SK-N-SH (cell line): ENCODE data around the gene FCRLB. TPM values are rescaled to one million over a fixed set of nuclear protein-coding genes. Genes with fewer than 3 reads are reported as not detected.

Experiments
- CTCF ChIA-PET: fragments of 300-600, 350-600 bp; formaldehyde crosslinking; extraction: SDS; loops from one replicate; lab custom pipeline; 2021; lab: Yijun Ruan, JAX
- POLR2A ChIA-PET: fragments of 350-600 bp; sonication (Branson Sonifier 250); formaldehyde crosslinking; extraction: SDS; loops from one replicate; lab custom pipeline; 2020; ENCODE audit warnings: antibody characterized with exemption, inconsistent platforms; lab: Yijun Ruan, JAX
- DNase-seq: peaks from one replicate; pipeline ENCODE4 v3.0.0; 2012
- H2AFZ ChIP-seq: fragments of 200-600 bp; sonication (generic); 2 replicates; pipeline ENCODE4 v1.8.1; 2016; ENCODE audit warnings: antibody characterized with exemption, mild to moderate bottlenecking, low read depth
- H3F3A ChIP-seq: fragments of 200-600 bp; sonication (generic); replicated peaks from 2 replicates; pipeline ENCODE3; 2016; ENCODE audit warnings: antibody characterized with exemption, mild to moderate bottlenecking; ENCODE audit not compliant: insufficient read depth
- H3K27ac ChIP-seq, 2 experiments: fragments of 200-500 bp in 1 of 2; fragments of 200-600 bp in 1 of 2; sonication (Bioruptor generic) in 1 of 2; sonication (generic), shearing (Covaris generic) in 1 of 2; 2 replicates each; pipeline versions ENCODE4 v1.5.1 to v1.6.1; 2014 to 2016; ENCODE audit warnings: low read depth in 2 of 2, inconsistent platforms in 1 of 2, low read length in 1 of 2, mild to moderate bottlenecking in 1 of 2, mixed read lengths in 1 of 2
- H3K27me3 ChIP-seq: fragments of 200-600 bp; sonication (generic), shearing (Covaris generic); 2 replicates; pipeline ENCODE4 v1.6.1; 2016; ENCODE audit warnings: mixed run types; ENCODE audit not compliant: insufficient read depth
- H3K36me3 ChIP-seq, 2 experiments: fragments of 200-500 bp in 1 of 2; fragments of 200-600 bp in 1 of 2; sonication (Bioruptor generic) in 1 of 2; sonication (generic) in 1 of 2; replicated peaks in 1 of 2; 2 replicates each; pipeline versions ENCODE3 to v1.5.1; 2014 to 2016; ENCODE audit warnings: low read length in 1 of 2, mild to moderate bottlenecking in 1 of 2; ENCODE audit not compliant: insufficient read depth in 2 of 2, control insufficient read depth in 1 of 2
- H3K4me1 ChIP-seq, 2 experiments: fragments of 200-500 bp in 1 of 2; fragments of 200-600 bp in 1 of 2; sonication (Bioruptor generic) in 1 of 2; sonication (generic), shearing (Covaris generic) in 1 of 2; 2 replicates each; pipeline versions ENCODE4 v1.5.1 to v1.6.1; 2014 to 2016; ENCODE audit warnings: low read depth in 1 of 2, low read length in 1 of 2, mixed run types in 1 of 2; ENCODE audit not compliant: insufficient read depth in 2 of 2, control insufficient read depth in 1 of 2
- H3K4me2 ChIP-seq: fragments of 200-600 bp; sonication (generic), shearing (Covaris generic); 2 replicates; pipeline ENCODE4 v1.6.1; 2017; ENCODE audit warnings: mixed run types
- H3K4me3 ChIP-seq, 2 experiments: fragments of 200-500 bp in 1 of 2; fragments of 200-600 bp in 1 of 2; sonication (Bioruptor generic) in 1 of 2; sonication (generic), shearing (Covaris generic) in 1 of 2; 2 replicates each; pipeline versions ENCODE4 v1.5.1 to v1.8.1; 2014 to 2016; ENCODE audit warnings: low read depth in 2 of 2, inconsistent platforms in 1 of 2, low read length in 1 of 2, mild to moderate bottlenecking in 1 of 2, mixed read lengths in 1 of 2, moderate library complexity in 1 of 2
- H3K79me2 ChIP-seq: fragments of 200-600 bp; sonication (generic); 2 replicates; pipeline ENCODE4 v1.8.1; 2017; ENCODE audit warnings: mild to moderate bottlenecking; ENCODE audit not compliant: insufficient read depth
- H3K9ac ChIP-seq: fragments of 200-600 bp; sonication (generic); 2 replicates; pipeline ENCODE4 v1.6.1; 2017; ENCODE audit warnings: mixed run types
- H3K9me2 ChIP-seq: fragments of 200-600 bp; sonication (generic); 2 replicates; pipeline ENCODE4 v1.6.1; 2017; ENCODE audit warnings: mixed run types
- H3K9me3 ChIP-seq: fragments of 200-600 bp; sonication (generic); 2 replicates; pipeline ENCODE4 v1.6.1; 2017; ENCODE audit warnings: mixed run types, mild to moderate bottlenecking, moderate library complexity
- H4K20me1 ChIP-seq: fragments of 200-600 bp; sonication (generic); 2 replicates; pipeline ENCODE4 v1.6.1; 2017; ENCODE audit warnings: mild to moderate bottlenecking, mixed run types; ENCODE audit not compliant: insufficient read depth
- CTCF ChIP-seq: fragments of 200-600 bp; sonication (generic); IDR thresholded peaks from 2 replicates; pipeline ENCODE4 v1.6.1; 2017; ENCODE audit warnings: antibody characterized with exemption, mild to moderate bottlenecking, moderate library complexity
- EP300 ChIP-seq, 2 experiments: IDR thresholded peaks; 2 replicates each; pipeline versions ENCODE4 v1.4.0 to v1.6.1; 2012; ENCODE audit warnings: borderline replicate concordance in 1 of 2, low read depth in 1 of 2, low read length in 1 of 2
- FOSL2 ChIP-seq: IDR thresholded peaks from 2 replicates; pipeline ENCODE4 v1.4.0; 2012; ENCODE audit warnings: low read depth, mild to moderate bottlenecking, moderate library complexity, borderline replicate concordance
- JUND ChIP-seq: IDR thresholded peaks from 2 replicates; pipeline ENCODE4 v1.4.0; 2012
- NFIC ChIP-seq: IDR thresholded peaks from 2 replicates; pipeline ENCODE4 v1.4.0; 2012; ENCODE audit warnings: borderline replicate concordance
- RXRA ChIP-seq: IDR thresholded peaks from 2 replicates; pipeline ENCODE4 v1.4.0; 2012; ENCODE audit warnings: low read depth, mild to moderate bottlenecking, borderline replicate concordance
- TCF12 ChIP-seq: IDR thresholded peaks from 2 replicates; pipeline ENCODE4 v1.4.0; 2012
- WGBS: methylation state at CpG from one replicate; pipeline ENCODE4 v1.1.6; 2017; ENCODE audit warnings: low lambda C conversion rate; 5-methylcytosine and 5-hydroxymethylcytosine counted together
- polyA plus RNA-seq, 3 experiments: library from polyadenylated mRNA; depleted of rRNA; stranded (reverse); fragments of >200 nt; gene quantifications; 2 replicates each; pipeline ENCODE4 v1.2.3, GENCODE V29; 2012

FCRLB gene
- polyA plus RNA-seq, 1 of the 3 experiments (the other 2 are of a cell fraction) = 2.6 TPM

- CTCF ChIA-PET = interaction anchor here (1.2 to 2.3 kb wide), 3 partner anchors 7 to 86 kb away, joined by 3 to 18 read pairs (median 3); no protein-coding TSS in a partner anchor
- H3K4me1 ChIP-seq = peaks cover 0 to 9% of the 10 kb centered on the region in 2 experiments; a peak in 1 of 4 replicates
- POLR2A ChIA-PET = no interaction called here
- H3K9ac ChIP-seq = peak overlapping the region; percentile 13; the same call in 1 of the 2 replicates
- WGBS = 0% methylated on average over 1 of the region's 1 CpG
- H3F3A ChIP-seq = peaks cover 16% of the 10 kb centered on the region
- no peaks in the 10 kb centered on the region for H3K79me2 ChIP-seq
- H4K20me1 ChIP-seq = no peaks in the 10 kb centered on the region
- TF ChIP-seq NFIC = 0 out of 2 replicates have a peak, but pooled peaks have one; percentile 21
- 0 out of 4 replicates have a peak, but pooled peaks of 1 of the 2 experiments have one; percentile 8 for TF ChIP-seq EP300 (IDR thresholded peaks at IDR 0.05; ENCODE audit: borderline replicate concordance in 1 of 2, low read depth in 1 of 2, low read length in 1 of 2)
- no peak for TF ChIP-seq RXRA
- peak; percentile 23; the same call in 1 of the 2 replicates for TF ChIP-seq JUND
- peak; percentile 29; the same call in 1 of the 2 replicates for TF ChIP-seq TCF12
- no peak for TF ChIP-seq CTCF
- TF ChIP-seq FOSL2 = peak; percentile 48; the same call in 1 of the 2 replicates
- no peaks in the 10 kb centered on the region for H3K36me3 ChIP-seq
- peak overlapping the region in 1 of 2 experiments; percentile 83; a peak in 2 of 4 replicates for H3K27ac ChIP-seq
- peak overlapping the region; percentile 10; the same call in 1 of the 2 replicates for H2AFZ ChIP-seq
- H3K9me2 ChIP-seq = no peaks in the 10 kb centered on the region
- no peak for DNase-seq
- no peaks in the 10 kb centered on the region for H3K9me3 ChIP-seq
- no peak overlapping the region for H3K4me3 ChIP-seq
- H3K4me2 ChIP-seq = no peak overlapping the region
- H3K27me3 ChIP-seq = no peaks in the 10 kb centered on the region
These were observed 12.2 kb downstream of the FCRLB start for GRCh38 chr1:161733526-161733925.

- no peak for DNase-seq
- peaks cover 12% of the 10 kb centered on the region for H3F3A ChIP-seq
- H4K20me1 ChIP-seq = no peaks in the 10 kb centered on the region
- no peak overlapping the region for H3K27ac ChIP-seq
- H3K79me2 ChIP-seq = no peaks in the 10 kb centered on the region
- peak overlapping the region; percentile 39; the same call in 1 of the 2 replicates for H3K4me2 ChIP-seq
- no peaks in the 10 kb centered on the region for H3K36me3 ChIP-seq
- peak overlapping the region; percentile 74; the same call in 1 of the 2 replicates for H2AFZ ChIP-seq
- ChIA-PET CTCF (interaction anchor here (2.2 kb wide), 1 partner anchor 9 kb away, joined by 8 read pairs; no protein-coding TSS in a partner anchor), POLR2A (no interaction called here)
- peaks cover 0 to 2% of the 10 kb centered on the region in 2 experiments; a peak in 1 of 4 replicates for H3K4me1 ChIP-seq
- H3K27me3 ChIP-seq = no peaks in the 10 kb centered on the region
- no peak overlapping the region for H3K9ac ChIP-seq
- no peaks in the 10 kb centered on the region for H3K9me3 ChIP-seq
- WGBS = 60% methylated on average over 3 of the region's 3 CpGs
- TF ChIP-seq CTCF = no peak
- H3K9me2 ChIP-seq = no peaks in the 10 kb centered on the region
- H3K4me3 ChIP-seq = no peak overlapping the region
These were observed 14.5 kb downstream of the FCRLB start for GRCh38 chr1:161735837-161736236.
